ENCODE measurements around the gene EPO. TPM values are rescaled to one million over a fixed set of nuclear protein-coding genes. Genes with fewer than 3 reads are reported as not detected.

EPO gene
- total RNA-seq = not detected in 2 replicates

GRCh38 chr7:100720279-100720670 lies at the start of gene EPO:
Gene EPO, plus strand, starts transcription at chr7:100720468. Its CDS starts 513 bp downstream, at chr7:100720981.

GRCh38 chr7:100673302-100673941 lies 46.8 kb upstream of the EPO start, which contains the start of gene GNB2:
Gene GNB2, plus strand, starts transcription at chr7:100673740. Its CDS starts 2,526 bp downstream, at chr7:100676266.

GRCh38 chr7:100694098-100694745 lies 26.0 kb upstream of the EPO start, which contains the start of gene GIGYF1:
Gene GIGYF1, minus strand, starts transcription at chr7:100694250. Its CDS starts 6,012 bp downstream, at chr7:100688238.

GRCh38 chr7:100705753-100706671 lies 14.3 kb upstream of the EPO start, which contains the start of gene POP7:
Gene POP7, plus strand, starts transcription at chr7:100706121. Its CDS starts 710 bp downstream, at chr7:100706831.

Other genes with a start within 250 kb of the EPO start
- gene TSC22D4, start 241.3 kb upstream of the EPO start, total RNA-seq = 7.5 and 14.5 TPM in 2 replicates
- 2.0 and 2.4 TPM in 2 replicates for gene NYAP1, start 236.5 kb upstream of the EPO start, total RNA-seq
- 3.0 and 4.3 TPM in 2 replicates for gene AGFG2, start 181.3 kb upstream of the EPO start, total RNA-seq
- 0.16 TPM in 1 of 2 replicates, not detected in the other for gene SAP25, start 146.6 kb upstream of the EPO start, total RNA-seq
- gene LRCH4, start 134.3 kb upstream of the EPO start, total RNA-seq = 9.0 and 9.6 TPM in 2 replicates
- 0.43 and 0.47 TPM in 2 replicates for gene FBXO24, start 134.1 kb upstream of the EPO start, total RNA-seq
- gene PCOLCE, start 118.1 kb upstream of the EPO start, total RNA-seq = 102 and 107 TPM in 2 replicates
- 4.0 and 5.4 TPM in 2 replicates for gene MOSPD3, start 107.9 kb upstream of the EPO start, total RNA-seq
- 0.26 TPM in 1 of 2 replicates, not detected in the other for gene TFR2, start 78.9 kb upstream of the EPO start, total RNA-seq
- gene ACTL6B, start 64.0 kb upstream of the EPO start, total RNA-seq = not detected in 2 replicates
- gene GNB2, start 46.7 kb upstream of the EPO start, total RNA-seq = 53.9 and 54.8 TPM in 2 replicates
- gene GIGYF1, start 26.2 kb upstream of the EPO start, total RNA-seq = 13.6 and 22.8 TPM in 2 replicates
- 26.2 and 31.2 TPM in 2 replicates for gene POP7, start 14.3 kb upstream of the EPO start, total RNA-seq
- gene ZAN, start 13.1 kb downstream of the EPO start, total RNA-seq = not detected in 2 replicates
- gene EPHB4, start 107.1 kb downstream of the EPO start, total RNA-seq = 41.0 and 95.5 TPM in 2 replicates
- 9.4 and 14.5 TPM in 2 replicates for gene SLC12A9, start 132.2 kb downstream of the EPO start, total RNA-seq
- gene TRIP6, start 146.9 kb downstream of the EPO start, total RNA-seq = 73.1 and 81.6 TPM in 2 replicates
- gene SRRT, start 154.6 kb downstream of the EPO start, total RNA-seq = 35.1 and 40.8 TPM in 2 replicates
- gene UFSP1, start 169.2 kb downstream of the EPO start, total RNA-seq = 2.7 and 5.4 TPM in 2 replicates
- gene ACHE, start 175.4 kb downstream of the EPO start, total RNA-seq = under 0.01 and 0.17 TPM in 2 replicates
- under 0.01 TPM in 1 of 2 replicates, not detected in the other for gene MUC3A, start 229.1 kb downstream of the EPO start, total RNA-seq
- 0.32 and 0.34 TPM in 2 replicates for gene MUC12, start 249.1 kb downstream of the EPO start, total RNA-seq